Lung (tissue), 12 donors: ENCODE results near the gene CTPS2. TPM values are rescaled to one million over a fixed set of nuclear protein-coding genes. Genes with fewer than 3 reads are reported as not detected.
A peak's percentile ranks its signal among the peaks of the same experiment; 100 is the strongest.

Source experiments
- ATAC-seq: fragments of 200-7000 bp; cut with Tn5 transposase; one replicate; pipeline ENCODE4 v1.9.1; 2020; ENCODE audit warnings: moderate number of reproducible peaks; ENCODE audit not compliant: insufficient read depth, low FRiP score
- DNase-seq, 3 donors: peaks; one replicate each; pipeline ENCODE4 v3.0.0-alpha.2; 2013 to 2017
- H3K27ac ChIP-seq, 2 donors: one replicate each; pipeline ENCODE4 v1.5.1; 2013; ENCODE audit warnings: mild to moderate bottlenecking in 2 of 2, moderate library complexity in 2 of 2, control low read depth in 1 of 2, inconsistent platforms in 1 of 2, low read depth in 1 of 2, low read length in 1 of 2
- H3K27me3 ChIP-seq, 3 donors: one replicate each; pipeline ENCODE4 v1.5.1; 2013; ENCODE audit warnings: low read length in 2 of 3; ENCODE audit not compliant: control insufficient read depth in 3 of 3, insufficient read depth in 3 of 3
- H3K36me3 ChIP-seq, 4 donors: one replicate each; pipeline ENCODE4 v1.5.1; 2013; ENCODE audit warnings: low read length in 4 of 4, mild to moderate bottlenecking in 1 of 4, moderate library complexity in 1 of 4; ENCODE audit not compliant: control insufficient read depth in 4 of 4, insufficient read depth in 4 of 4
- H3K4me1 ChIP-seq, 5 donors: one replicate each; pipeline ENCODE4 v1.5.1; 2013; ENCODE audit warnings: low read length in 5 of 5, mild to moderate bottlenecking in 2 of 5, moderate library complexity in 1 of 5; ENCODE audit not compliant: control insufficient read depth in 5 of 5, insufficient read depth in 5 of 5
- H3K4me3 ChIP-seq: one replicate; pipeline ENCODE4 v1.5.1; 2013; ENCODE audit warnings: mild to moderate bottlenecking, control low read depth, moderate library complexity
- H3K9ac ChIP-seq, 2 donors: one replicate each; pipeline ENCODE4 v1.5.1; 2013; ENCODE audit warnings: low read length in 2 of 2, control low read depth in 1 of 2; ENCODE audit not compliant: insufficient read depth in 1 of 2
- H3K9me3 ChIP-seq, 4 donors: one replicate each; pipeline ENCODE4 v1.5.1; 2013; ENCODE audit warnings: low read length in 3 of 4, mild to moderate bottlenecking in 1 of 4, moderate library complexity in 1 of 4; ENCODE audit not compliant: control insufficient read depth in 4 of 4, insufficient read depth in 3 of 4
- CTCF ChIP-seq: IDR thresholded peaks from 2 replicates; pipeline ENCODE4 v1.5.1; 2012; ENCODE audit warnings: mild to moderate bottlenecking; ENCODE audit errors: control extremely low read depth, extremely low read depth
- WGBS, 2 donors: extraction: QIAGEN DNeasy Blood & Tissue Kit; methylation state at CpG; one replicate each; pipeline ENCODE4 v1.1.7; 2013; 5-methylcytosine and 5-hydroxymethylcytosine counted together
- polyA plus RNA-seq, 2 donors: library from polyadenylated mRNA; stranded (reverse); fragments of 200-250 nt; gene quantifications; one replicate each; pipeline ENCODE4 v1.2.1, GENCODE V29; 2013
- total RNA-seq, 2 donors: library from RNA; depleted of rRNA in 1 of 2; stranded (reverse); fragments of >200 nt in 1 of 2; gene quantifications; one replicate each; pipeline ENCODE4 v1.2.1, GENCODE V29; 2014 to 2021
- donor health status: control.
- donor health status: control.
- donor health status: Bipolar disorder and iron deficiency.
- donor health status: healthy.
- donor health status: DM: yes; HTN: yes; CAD: no.

Gene CTPS2
- total and polyA plus RNA-seq, 4 donors = 4.2 to 36.8 (median 9.9) TPM

GRCh38 chrX:16643176-16643575, 69.3 kb downstream of the CTPS2 start:
- ATAC-seq (no peak), DNase-seq (no peak)
- H3K9me3 ChIP-seq = peaks cover 0 to 5% (median 0%) of the 10 kb centered on the region in 4 donors
- peaks cover 0 to 2% (median 0%) of the 10 kb centered on the region in 4 donors for H3K36me3 ChIP-seq
- H3K4me1 ChIP-seq = no peaks in the 10 kb centered on the region
- H3K27ac ChIP-seq = no peak overlapping the region
- peaks cover 0 to 43% (median 27%) of the 10 kb centered on the region in 3 donors for H3K27me3 ChIP-seq
- no peak overlapping the region for H3K4me3 ChIP-seq
- no peak for TF ChIP-seq CTCF
- no peak overlapping the region for H3K9ac ChIP-seq
- 55 to 75% methylated on average over 5 of the region's 5 CpGs for WGBS, 2 donors

- Histone ChIP-seq H3K36me3 (peaks cover 0 to 3% (median 1%) of the 10 kb centered on the region in 4 donors), H3K27me3 (peaks cover 0 to 39% (median 22%) of the 10 kb centered on the region in 3 donors), H3K4me1 (no peaks in the 10 kb centered on the region), H3K27ac (no peak overlapping the region), H3K4me3 (no peak overlapping the region), H3K9ac (no peak overlapping the region), H3K9me3 (peaks cover 0 to 3% (median 0%) of the 10 kb centered on the region in 4 donors)
- no peak for TF ChIP-seq CTCF
- WGBS, 2 donors = 78 to 89% methylated on average over 4 of the region's 4 CpGs
- ATAC-seq (peak; percentile 35), DNase-seq (no peak)
These were observed 71.6 kb downstream of the CTPS2 start for GRCh38 chrX:16640823-16641222.

GRCh38 chrX:16639966-16640365, 72.5 kb downstream of the CTPS2 start:
- peaks cover 0 to 3% (median 2%) of the 10 kb centered on the region in 4 donors for H3K36me3 ChIP-seq
- TF ChIP-seq CTCF = no peak
- no peak overlapping the region for H3K9ac ChIP-seq
- peaks cover 0 to 1% (median 0%) of the 10 kb centered on the region in 4 donors for H3K9me3 ChIP-seq
- no peaks in the 10 kb centered on the region for H3K4me1 ChIP-seq
- no peak overlapping the region for H3K27ac ChIP-seq
- DNase-seq = no peak
- H3K27me3 ChIP-seq = peaks cover 0 to 34% (median 21%) of the 10 kb centered on the region in 3 donors
- H3K4me3 ChIP-seq = no peak overlapping the region
- no peak for ATAC-seq
- 79 to 83% methylated on average over 6 of the region's 6 CpGs for WGBS, 2 donors

- Histone ChIP-seq H3K4me1 (no peaks in the 10 kb centered on the region), H3K36me3 (peaks cover 0 to 3% (median 2%) of the 10 kb centered on the region in 4 donors), H3K9me3 (no peaks in the 10 kb centered on the region), H3K27me3 (peaks cover 0 to 34% (median 20%) of the 10 kb centered on the region in 3 donors), H3K27ac (no peak overlapping the region), H3K9ac (no peak overlapping the region), H3K4me3 (no peak overlapping the region)
- DNase-seq = no peak
- no peak for TF ChIP-seq CTCF
- ATAC-seq = no peak
- 92 to 97% methylated on average over 7 of the region's 7 CpGs for WGBS, 2 donors
These were observed 73.9 kb downstream of the CTPS2 start for GRCh38 chrX:16638533-16638932.
